Loucy (cell line): ENCODE measurements around the gene IKBKG.

Experiments used
- H2AFZ ChIP-seq: fragments of 200-600 bp; sonication (generic); 2 replicates; pipeline ENCODE4 v1.6.0; 2016; ENCODE audit warnings: antibody characterized with exemption, mild to moderate bottlenecking, low read length, moderate library complexity
- H3F3A ChIP-seq: fragments of 200-600 bp; 2 replicates; pipeline ENCODE4 v1.6.0; 2016; ENCODE audit warnings: antibody characterized with exemption, low read depth, mild to moderate bottlenecking
- H3K27me3 ChIP-seq: fragments of 200-600 bp; sonication (generic); 2 replicates; pipeline ENCODE4 v1.6.1; 2014; ENCODE audit warnings: low read length, mild to moderate bottlenecking; ENCODE audit not compliant: insufficient read depth, poor library complexity, severe bottlenecking
- H3K36me3 ChIP-seq: fragments of 200-600 bp; sonication (generic); 2 replicates; pipeline ENCODE4 v1.6.1; 2016; ENCODE audit warnings: low read length; ENCODE audit not compliant: insufficient read depth
- H3K4me1 ChIP-seq: fragments of 200-600 bp; sonication (generic); 2 replicates; pipeline ENCODE4 v1.5.1; 2014; ENCODE audit warnings: low read length, mild to moderate bottlenecking; ENCODE audit not compliant: insufficient read depth, poor library complexity, severe bottlenecking
- H3K4me2 ChIP-seq: fragments of 200-600 bp; sonication (generic); 2 replicates; pipeline ENCODE4 v1.6.0; 2014; ENCODE audit warnings: antibody characterized with exemption, low read length, low read depth, mild to moderate bottlenecking; ENCODE audit not compliant: poor library complexity, severe bottlenecking
- H3K4me3 ChIP-seq: fragments of 200-600 bp; sonication (generic); 2 replicates; pipeline ENCODE4 v1.5.1; 2014; ENCODE audit warnings: low read length, mild to moderate bottlenecking, mixed read lengths; ENCODE audit not compliant: poor library complexity, severe bottlenecking
- H3K79me2 ChIP-seq: fragments of 200-600 bp; sonication (generic); 2 replicates; pipeline ENCODE4 v1.6.1; 2014; ENCODE audit warnings: low read length; ENCODE audit not compliant: insufficient read depth
- H3K9ac ChIP-seq: fragments of 200-600 bp; sonication (generic); 2 replicates; pipeline ENCODE4 v1.6.0; 2014; ENCODE audit warnings: mild to moderate bottlenecking, low read depth, low read length, moderate library complexity; ENCODE audit not compliant: poor library complexity, severe bottlenecking
- H3K9me2 ChIP-seq: fragments of 200-600 bp; sonication (generic); replicated peaks from 2 replicates; pipeline ENCODE4 v1.6.1; 2016; ENCODE audit warnings: low read depth, low read length, mixed read lengths
- H3K9me3 ChIP-seq: fragments of 200-600 bp; sonication (generic); 2 replicates; pipeline ENCODE4 v1.6.1; 2014; ENCODE audit warnings: mild to moderate bottlenecking, antibody characterized with exemption, low read length, low read depth; ENCODE audit not compliant: insufficient read depth
- H4K20me1 ChIP-seq: fragments of 200-600 bp; sonication (generic); 2 replicates; pipeline ENCODE4 v1.6.0; 2014; ENCODE audit warnings: antibody characterized with exemption, low read length, mild to moderate bottlenecking; ENCODE audit not compliant: insufficient read depth, poor library complexity, severe bottlenecking
- CTCF ChIP-seq: fragments of 200-600 bp; sonication (generic); conservative IDR thresholded peaks from 2 replicates; pipeline ENCODE4 v1.5.1; 2014; ENCODE audit warnings: mild to moderate bottlenecking, antibody characterized with exemption, low read length
- EZH2phosphoT487 ChIP-seq: fragments of 200-600 bp; IDR thresholded peaks from 2 replicates; pipeline ENCODE4 v1.6.1; 2018; ENCODE audit warnings: antibody characterized with exemption, mild to moderate bottlenecking, moderate library complexity, borderline replicate concordance

The IKBKG gene

GRCh38 chrX:154545673-154546274 lies 1.6 kb upstream of the IKBKG start:
- no peaks in the 10 kb centered on the region for H3K9me3 ChIP-seq
- peak overlapping the region; percentile 87 for H3K4me3 ChIP-seq
- H3K27me3 ChIP-seq: no peaks in the 10 kb centered on the region
- peaks cover 47% of the 10 kb centered on the region for H3K4me1 ChIP-seq
- H3K36me3 ChIP-seq: no peaks in the 10 kb centered on the region
- H3K79me2 ChIP-seq: peaks cover 44% of the 10 kb centered on the region
- H3K9me2 ChIP-seq: no peaks in the 10 kb centered on the region
- H3K9ac ChIP-seq: peak overlapping the region; percentile 91
- no peak overlapping the region for H2AFZ ChIP-seq
- TF ChIP-seq CTCF: no peak
- no peak for TF ChIP-seq EZH2phosphoT487
- peak overlapping the region; percentile 93 for H3K4me2 ChIP-seq
- no peaks in the 10 kb centered on the region for H4K20me1 ChIP-seq
- no peaks in the 10 kb centered on the region for H3F3A ChIP-seq

- Histone ChIP-seq H3K4me2 (peak within 1 kb of the TSS; percentile 95), H3K9me3 (no peaks in the 10 kb centered on the region), H3K9ac (peak within 1 kb of the TSS; percentile 91), H3K36me3 (no peaks in the 10 kb centered on the region), H3K79me2 (peaks cover 44% of the 10 kb centered on the region), H2AFZ (peak within 1 kb of the TSS; percentile 78), H3K4me1 (peaks cover 44% of the 10 kb centered on the region), H3F3A (no peaks in the 10 kb centered on the region), H4K20me1 (no peaks in the 10 kb centered on the region), H3K27me3 (no peaks in the 10 kb centered on the region), H3K4me3 (peak within 1 kb of the TSS; percentile 87), H3K9me2 (no peaks in the 10 kb centered on the region)
- TF ChIP-seq CTCF (no peak), EZH2phosphoT487 (no peak)
Measured at GRCh38 chrX:154546354-154547244, 821 bp upstream of the IKBKG start, which contains the start of gene G6PD. Gene G6PD (minus strand): TSS chrX:154546846. CDS start chrX:154546155, 691 bp downstream.

- Histone ChIP-seq H4K20me1 (no peaks in the 10 kb centered on the region), H3K9ac (peak overlapping the region; percentile 91), H3K27me3 (no peaks in the 10 kb centered on the region), H3K9me3 (no peaks in the 10 kb centered on the region), H3F3A (no peaks in the 10 kb centered on the region), H3K4me2 (peak overlapping the region; percentile 95), H3K9me2 (no peaks in the 10 kb centered on the region), H3K4me3 (peak overlapping the region; percentile 87), H3K79me2 (peaks cover 44% of the 10 kb centered on the region), H3K36me3 (no peaks in the 10 kb centered on the region), H3K4me1 (peaks cover 30% of the 10 kb centered on the region), H2AFZ (peak overlapping the region; percentile 78; the same call in 1 of the 2 replicates)
- TF ChIP-seq CTCF (no peak), EZH2phosphoT487 (no peak)
Measured at GRCh38 chrX:154548028-154548316, 552 bp downstream of the IKBKG start.
